CD4-positive, alpha-beta T cell treated with Interleukin-15 for 1 hour (primary cell): ENCODE results near the gene HECTD4.
A peak's percentile ranks its signal among the peaks of the same experiment; 100 is the strongest.
"Not testable (repeated sequence)": the region's sequence is repeated elsewhere in the genome, so short reads cannot be mapped to it uniquely, and the experiment has no call there.

ENCODE experiments used
- DNase-seq: peaks from one replicate; pipeline ENCODE4 v3.0.0-alpha.2; 2020

Gene HECTD4

DNA sequence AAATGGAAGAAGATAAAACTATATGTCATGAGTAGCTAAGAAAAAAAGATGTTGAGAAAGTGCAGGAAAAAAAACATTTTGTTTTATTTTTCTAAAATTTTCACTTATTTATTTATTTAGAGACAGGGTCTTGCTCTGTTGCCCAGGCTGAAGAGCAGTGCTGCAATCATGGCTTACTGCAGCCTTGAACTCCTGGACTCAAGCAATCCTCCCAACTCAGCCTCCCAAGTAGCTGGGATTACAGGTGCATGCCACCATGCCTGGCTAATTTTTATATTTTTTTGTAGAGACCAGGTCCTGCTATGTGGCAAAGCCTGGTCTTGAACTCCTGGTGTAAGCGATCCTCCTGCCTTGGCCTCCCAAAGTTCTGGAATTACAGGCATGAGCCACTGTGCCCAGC, 137.3 kb downstream of the HECTD4 start:
- not testable (repeated sequence) for DNase-seq

GRCh38 chr12:112243255-112244110, 138.7 kb downstream of the HECTD4 start:
- DNase-seq = no peak

- DNase-seq = no peak
Measured at GRCh38 chr12:112241176-112241575, 141.1 kb downstream of the HECTD4 start.

GRCh38 chr12:112239881-112240280, 142.3 kb downstream of the HECTD4 start:
- no peak for DNase-seq

DNA sequence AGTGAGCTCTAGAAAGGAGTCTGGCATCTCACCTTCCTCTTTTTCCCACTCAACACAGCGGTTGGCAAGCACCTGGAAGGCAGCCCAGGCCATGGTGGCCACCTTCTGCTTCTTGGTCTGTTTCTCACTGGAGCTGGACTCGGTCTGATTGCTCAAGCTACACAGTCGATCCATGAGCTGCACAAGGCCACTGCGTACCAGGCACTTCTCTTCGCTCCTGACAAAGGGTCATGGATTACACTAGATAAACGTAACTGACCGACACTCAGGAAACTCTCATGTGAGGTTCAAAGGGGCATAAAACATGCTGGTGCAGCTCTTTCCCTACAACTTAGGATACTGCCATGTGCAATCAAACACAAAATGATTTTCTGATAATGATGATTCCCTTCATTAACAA, 143.2 kb downstream of the HECTD4 start:
- DNase-seq = no peak

DNA sequence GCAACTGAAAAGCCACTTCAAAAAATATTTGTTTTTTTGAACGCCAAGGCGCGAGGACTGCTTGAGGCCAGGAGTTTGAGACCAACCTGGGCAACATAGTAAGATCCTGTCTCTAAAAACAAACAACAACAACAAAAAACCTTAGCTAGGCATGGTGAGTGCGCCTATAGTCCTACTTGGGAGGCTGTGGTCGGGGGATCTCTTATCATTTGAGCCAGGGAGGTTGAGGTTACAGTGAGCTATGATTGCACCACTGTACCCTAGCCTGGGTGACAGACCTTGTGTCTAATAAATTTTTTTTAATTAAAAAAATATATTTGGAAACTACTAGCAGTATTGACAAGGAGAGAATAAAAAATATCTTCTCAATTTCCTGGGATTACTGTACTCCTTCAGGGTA, 143.8 kb downstream of the HECTD4 start:
- DNase-seq = no peak

DNA sequence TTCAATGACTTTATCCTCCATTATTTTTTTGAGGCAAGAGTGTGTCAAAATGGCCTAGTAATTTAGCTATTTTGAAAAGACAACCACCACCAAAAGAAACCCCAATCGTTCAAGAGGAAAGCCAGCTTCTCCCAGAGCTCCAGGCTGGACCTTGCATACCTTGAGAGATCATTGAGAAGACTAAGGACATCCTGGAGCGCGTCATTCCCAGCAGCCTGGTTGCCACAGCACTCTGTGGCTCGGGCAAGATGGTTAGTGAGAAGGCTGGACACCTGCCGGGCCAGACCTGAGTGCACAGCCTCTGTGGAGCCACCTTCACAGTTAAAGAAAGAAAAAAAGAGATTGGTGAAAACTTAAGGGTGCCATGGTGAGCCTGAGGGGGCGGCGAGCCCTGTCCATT, 145.4 kb downstream of the HECTD4 start:
- no peak for DNase-seq

DNA sequence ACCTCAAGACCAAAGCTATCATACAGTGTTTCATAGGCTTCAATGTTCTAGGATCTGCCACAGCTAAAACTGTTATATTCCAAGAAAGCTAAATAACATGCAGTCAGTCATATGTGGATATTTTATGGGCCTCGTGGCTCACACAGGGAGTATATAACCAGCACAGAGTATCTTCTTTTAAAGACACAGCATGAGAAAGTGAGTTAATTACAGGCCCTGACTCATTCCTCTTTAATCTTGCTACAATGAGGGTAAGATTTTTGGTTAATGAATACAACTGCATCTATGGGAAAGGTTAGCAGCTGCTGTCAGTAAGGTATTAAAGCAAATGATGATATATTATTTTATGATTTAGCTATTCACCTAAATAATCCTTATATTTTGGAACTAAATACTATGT, 145.8 kb downstream of the HECTD4 start:
- DNase-seq = no peak

- no peak for DNase-seq
Measured at GRCh38 chr12:112234303-112234702, 147.9 kb downstream of the HECTD4 start.

GRCh38 chr12:112233242-112233641, 149.0 kb downstream of the HECTD4 start:
- no peak for DNase-seq

- DNase-seq = no peak
Measured at GRCh38 chr12:112230136-112230535, 152.1 kb downstream of the HECTD4 start.

GRCh38 chr12:112226768-112227167, 155.5 kb downstream of the HECTD4 start:
- no peak for DNase-seq

DNA sequence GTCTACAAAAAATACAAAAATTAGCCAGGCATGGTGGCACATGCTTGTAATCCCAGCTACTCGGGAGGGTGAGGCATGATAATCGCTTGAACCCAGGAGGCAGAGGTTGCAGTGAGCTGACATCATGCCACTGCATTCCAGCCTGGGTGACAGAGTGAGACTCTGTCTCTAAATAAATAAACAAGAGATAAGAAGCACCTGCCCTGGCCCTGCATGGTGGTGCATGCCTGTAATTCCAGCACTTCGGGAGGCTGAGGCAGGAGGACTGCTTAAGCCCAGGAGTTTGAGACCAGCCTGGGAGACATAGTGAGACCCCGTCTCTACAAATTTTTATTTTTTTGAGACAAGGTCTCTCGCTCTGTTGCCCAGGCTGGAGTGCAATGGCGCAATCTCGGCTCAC, 161.6 kb downstream of the HECTD4 start:
- not testable (repeated sequence) for DNase-seq

GRCh38 chr12:112219195-112219594, 163.0 kb downstream of the HECTD4 start:
- DNase-seq = no peak

DNA sequence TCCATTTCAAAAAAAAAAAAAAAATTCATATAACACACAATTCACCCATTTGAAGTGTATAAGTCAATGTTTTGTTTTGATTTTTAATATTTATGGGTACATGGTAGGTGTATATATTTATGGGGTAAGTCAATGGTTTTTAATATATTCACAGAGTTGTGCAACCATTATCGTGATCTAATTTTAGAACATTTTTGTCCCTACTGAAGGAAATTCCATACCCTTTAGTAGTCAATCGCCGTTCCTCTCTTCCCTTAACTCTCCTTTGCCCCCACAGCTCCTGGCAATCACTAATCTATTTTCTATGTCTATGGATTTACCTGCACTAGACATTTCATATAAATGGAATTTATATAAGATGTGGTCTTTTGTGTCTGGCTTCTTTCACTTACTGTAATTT, 164.1 kb downstream of the HECTD4 start:
- no peak for DNase-seq

DNA sequence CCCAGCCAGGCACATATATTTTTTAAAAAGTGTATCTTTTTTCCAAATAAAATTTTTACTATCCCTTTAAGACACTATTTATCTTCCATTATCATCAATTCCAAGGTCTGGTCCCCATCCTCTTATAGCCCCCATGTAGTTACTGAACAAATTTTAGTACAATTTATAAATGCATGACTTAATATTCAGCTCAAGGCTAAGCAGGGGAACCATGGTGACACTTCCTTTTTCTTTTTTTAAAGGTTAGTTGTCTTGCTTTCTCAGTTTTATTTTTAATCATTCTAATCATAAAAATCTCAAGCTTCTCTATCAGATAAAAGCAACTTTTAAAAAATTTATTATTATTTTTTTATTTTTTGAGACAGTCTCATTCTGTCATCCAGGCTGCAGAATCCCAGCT, 164.6 kb downstream of the HECTD4 start:
- DNase-seq = no peak

DNA sequence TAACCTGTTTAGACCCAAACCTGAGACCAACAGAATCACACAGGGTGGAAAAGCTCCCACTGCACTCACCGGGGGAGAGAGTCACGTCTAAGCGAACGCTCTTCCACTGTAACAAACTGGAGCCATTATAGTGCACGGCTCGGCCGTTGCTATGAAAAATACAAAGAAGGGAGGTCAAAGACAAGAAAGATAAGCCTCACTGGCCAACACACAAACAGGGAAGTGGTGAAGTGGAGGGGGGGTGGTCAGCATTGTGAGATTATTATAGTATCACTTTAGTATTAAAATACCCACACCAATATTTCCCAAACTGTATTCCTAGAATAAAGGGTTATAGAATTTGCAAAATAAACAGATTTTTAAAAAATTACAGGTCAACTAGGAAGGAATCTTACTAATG, 166.0 kb downstream of the HECTD4 start:
- no peak for DNase-seq

DNA sequence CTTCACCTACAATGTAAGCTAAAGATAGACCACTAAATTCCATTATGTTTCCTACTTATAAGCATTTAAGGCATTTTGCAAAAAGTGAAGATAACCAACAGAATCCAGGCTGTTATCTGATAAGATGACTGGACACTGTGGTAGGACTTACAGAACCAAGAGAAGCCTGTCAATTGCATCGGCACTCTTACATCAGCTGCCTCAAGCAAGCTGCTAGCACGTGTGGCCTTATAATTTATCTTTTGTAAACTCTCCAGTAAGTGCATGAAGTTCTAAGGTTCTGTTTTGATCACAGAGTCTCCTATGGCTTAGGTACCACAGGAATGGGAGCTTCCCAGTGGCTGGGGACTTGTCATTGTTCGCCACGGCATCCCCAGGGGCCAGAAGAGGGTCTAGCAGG, 168.2 kb downstream of the HECTD4 start:
- DNase-seq = no peak

DNA sequence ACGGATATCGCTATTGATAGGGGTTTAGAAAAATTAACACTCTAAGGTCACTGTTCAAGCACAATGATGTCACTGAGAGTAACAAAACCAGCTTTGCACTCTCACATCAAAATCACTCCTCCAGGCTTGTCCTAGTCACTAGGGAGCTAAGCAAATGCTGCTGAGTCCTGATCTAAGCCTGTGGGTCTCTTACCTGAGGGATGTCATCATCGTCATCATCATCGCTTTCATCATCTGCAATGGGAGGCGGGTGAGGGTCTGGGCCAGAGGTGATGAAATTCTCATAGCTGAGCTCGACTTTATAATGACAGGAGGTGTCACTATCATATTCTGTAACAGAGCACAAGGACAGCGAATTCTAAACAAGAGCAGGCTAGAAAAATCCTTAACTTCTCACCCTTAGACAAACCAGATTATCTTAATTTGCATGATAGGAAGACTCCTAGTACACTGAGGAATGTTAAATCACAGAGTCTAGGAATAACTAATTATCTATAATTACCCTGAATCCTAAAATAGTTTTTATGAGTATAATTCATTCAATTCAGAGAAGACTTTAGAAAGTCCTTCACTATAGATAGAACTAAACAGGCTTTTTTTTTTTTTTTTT, 173.8 kb downstream of the HECTD4 start:
- DNase-seq = no peak

DNA sequence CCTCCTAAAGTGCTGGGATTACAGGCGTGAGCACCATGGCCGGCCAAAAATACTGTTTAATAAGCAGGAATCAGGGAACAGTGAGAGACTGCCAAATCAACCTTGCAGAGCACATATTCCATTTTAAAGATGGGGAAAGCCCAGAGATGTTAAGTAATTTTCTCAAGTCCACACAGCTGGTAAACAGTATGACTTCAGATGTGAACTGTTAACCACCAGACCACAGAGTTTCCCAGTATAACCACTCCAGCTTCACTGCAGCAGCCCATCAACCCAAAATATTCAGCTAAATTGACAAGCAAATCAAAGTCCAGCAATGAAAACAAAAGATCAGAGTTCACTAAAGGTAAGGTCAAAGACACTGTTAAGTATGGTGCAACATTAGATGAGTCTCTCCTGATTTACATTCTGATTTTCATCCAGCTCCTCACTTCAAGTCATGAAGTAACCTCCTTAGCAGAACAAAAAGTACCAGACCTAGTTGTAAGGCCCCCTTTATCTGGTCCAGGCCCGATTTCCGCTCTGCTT, 174.8 kb downstream of the HECTD4 start:
- no peak for DNase-seq

- no peak for DNase-seq
Measured at GRCh38 chr12:112206944-112207343, 175.3 kb downstream of the HECTD4 start.

- DNase-seq = no peak
Measured at GRCh38 chr12:112199136-112199535, 183.1 kb downstream of the HECTD4 start.

DNA sequence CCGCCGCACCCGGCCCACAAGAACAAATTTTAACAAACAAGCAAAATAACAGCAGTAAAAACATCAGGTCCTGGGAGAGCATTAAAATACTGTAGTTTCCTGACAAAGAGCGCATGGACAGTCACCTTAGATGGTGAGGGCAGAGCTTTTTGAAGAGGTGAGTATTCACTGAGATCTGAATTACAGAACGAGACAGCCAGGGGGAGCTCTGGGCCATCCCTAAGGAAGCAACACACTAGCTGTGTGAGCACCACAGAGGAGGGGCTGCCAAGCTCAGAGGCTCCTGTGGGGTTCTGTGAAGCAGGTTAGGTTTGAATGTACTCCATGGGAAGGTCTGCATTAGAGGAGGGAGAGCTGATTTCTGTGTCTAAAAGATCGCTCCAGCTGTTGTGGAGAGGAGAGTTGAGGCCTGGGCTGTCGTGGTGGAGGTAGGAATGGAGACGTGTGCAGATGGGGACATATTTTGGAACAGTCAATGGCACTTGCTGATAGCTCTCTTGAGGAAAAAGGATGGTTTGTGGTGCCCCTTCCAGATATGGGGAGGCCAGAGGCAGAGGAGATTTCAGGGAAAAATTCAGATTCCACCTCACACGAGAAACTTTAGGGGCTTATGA, 184.0 kb downstream of the HECTD4 start:
- DNase-seq = peak; percentile 25
